Measurements from ENCODE around the gene MT3. TPM values are rescaled to one million over a fixed set of nuclear protein-coding genes. Genes with fewer than 3 reads are reported as not detected.

MT3 gene
- total RNA-seq, 1 experiment from 2014 or later, result 0.77 TPM

DNA sequence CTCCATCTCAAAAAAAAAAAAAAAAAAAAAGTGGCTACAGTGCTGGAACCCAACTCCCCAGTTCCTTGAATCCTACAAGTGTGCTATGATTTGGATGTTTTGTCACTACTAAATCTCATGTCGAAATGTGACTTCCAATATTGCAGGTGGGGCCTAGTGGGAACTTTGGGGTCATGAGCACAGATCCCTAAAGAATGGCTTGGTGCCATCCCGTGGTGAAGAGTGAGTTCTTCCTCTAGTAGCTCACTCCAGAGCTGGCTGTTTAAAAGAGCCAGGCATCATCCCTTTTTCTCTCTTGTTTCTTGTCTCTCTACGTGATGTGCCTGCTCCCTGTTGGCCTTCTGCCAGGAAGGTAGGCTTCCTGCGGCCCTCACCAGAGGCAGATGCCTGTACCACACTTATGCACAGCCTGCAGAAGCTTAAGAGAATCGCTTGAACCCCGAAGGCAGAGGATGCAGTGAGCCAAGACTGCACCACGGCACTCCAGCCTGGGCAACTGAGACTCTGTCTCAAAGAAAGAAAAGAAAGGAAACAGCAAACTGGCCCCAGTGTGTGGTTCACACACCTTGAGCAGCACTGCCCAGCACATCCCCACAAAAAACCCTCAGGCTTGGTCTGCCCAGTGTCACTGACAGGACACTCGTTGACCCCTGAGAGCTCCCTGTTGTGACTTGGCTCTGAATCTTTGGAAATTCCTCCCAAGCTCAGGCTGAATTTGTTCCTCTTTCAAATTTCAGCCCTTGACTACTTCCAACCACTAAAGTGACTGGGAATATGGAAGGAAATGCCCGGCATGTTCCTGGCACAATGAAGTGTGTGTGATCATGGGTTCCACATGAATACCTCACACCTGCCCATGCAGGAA is 39.4 kb downstream of the MT3 start:
- Mint-ChIP-seq H3K9me3 (no peaks in the 10 kb centered on the region), H3K27me3 (ENCODE audit: low read depth) (peaks cover 98% of the 10 kb centered on the region), H3K4me1 (peaks cover 34% of the 10 kb centered on the region), H3K27ac (no peak overlapping the region), H3K4me3 (no peak overlapping the region), H3K36me3 (0 out of 2 replicates have a peak, but pooled peaks cover 2% of the 10 kb centered on the region)
- ATAC-seq (no peak), DNase-seq (ENCODE audit: low spot score) (no peak)
- ChIA-PET CTCF (interaction anchor here (0.7 to 2.2 kb wide), 6 partner anchors 10 to 73 kb away, joined by 4 to 10 read pairs (median 6); partner anchors contain the start of gene MT2A), POLR2A (interaction anchor here (4.9 kb wide), 1 partner anchor 19 kb away, joined by 68 read pairs; the partner anchor contains the start of gene MT2A)
- TF ChIP-seq NR3C1 (CRISPR knock-in tag; conservative IDR thresholded peaks at IDR 0.05; ENCODE audit: low read depth), result no peak
- no peak for TF ChIP-seq JAZF1 (CRISPR knock-in tag; IDR thresholded peaks at IDR 0.05)
- TF ChIP-seq RORB (CRISPR knock-in tag; IDR thresholded peaks at IDR 0.05), result no peak
- no peak for TF ChIP-seq ZNF232 (CRISPR knock-in tag; IDR thresholded peaks at IDR 0.05)
- TF ChIP-seq TEAD1 (CRISPR knock-in tag; IDR thresholded peaks at IDR 0.05), result no peak
- TF ChIP-seq, protein P1, sequence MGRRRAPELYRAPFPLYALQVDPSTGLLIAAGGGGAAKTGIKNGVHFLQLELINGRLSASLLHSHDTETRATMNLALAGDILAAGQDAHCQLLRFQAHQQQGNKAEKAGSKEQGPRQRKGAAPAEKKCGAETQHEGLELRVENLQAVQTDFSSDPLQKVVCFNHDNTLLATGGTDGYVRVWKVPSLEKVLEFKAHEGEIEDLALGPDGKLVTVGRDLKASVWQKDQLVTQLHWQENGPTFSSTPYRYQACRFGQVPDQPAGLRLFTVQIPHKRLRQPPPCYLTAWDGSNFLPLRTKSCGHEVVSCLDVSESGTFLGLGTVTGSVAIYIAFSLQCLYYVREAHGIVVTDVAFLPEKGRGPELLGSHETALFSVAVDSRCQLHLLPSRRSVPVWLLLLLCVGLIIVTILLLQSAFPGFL (CRISPR knock-in tag; IDR thresholded peaks at IDR 0.05; ENCODE audit: borderline replicate concordance), result no peak
- no peak for TF ChIP-seq FOXP1 (CRISPR knock-in tag; IDR thresholded peaks at IDR 0.05; ENCODE audit: borderline replicate concordance)

DNA sequence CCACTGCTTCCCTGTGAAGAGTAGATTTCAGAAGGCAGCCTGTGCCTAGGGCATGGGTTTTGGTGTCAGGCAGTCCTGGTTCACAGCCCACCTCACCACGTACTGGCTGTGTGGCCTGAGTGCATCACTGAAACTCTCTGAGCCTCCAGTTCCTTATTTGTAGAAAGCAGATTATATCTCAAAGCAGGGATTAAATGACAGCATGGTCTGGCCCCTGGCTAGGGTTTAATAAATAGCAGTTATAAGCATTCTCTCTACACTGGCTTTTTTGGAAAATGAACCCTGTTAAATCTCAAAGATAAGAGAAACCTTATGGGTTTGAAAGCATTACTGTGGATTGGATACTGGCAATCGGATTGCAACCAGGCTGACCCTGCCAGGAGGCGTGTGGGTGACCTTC is 40.2 kb downstream of the MT3 start:
- no peak for ATAC-seq
- ChIA-PET POLR2A (no interaction called here), CTCF (interaction anchor here (2.2 kb wide), 1 partner anchor 29 kb away, joined by 10 read pairs; no protein-coding TSS in a partner anchor)
- peaks cover 3% of the 10 kb centered on the region; the same call in 1 of the 2 replicates for H3K36me3 Mint-ChIP-seq
- H3K27ac Mint-ChIP-seq, result no peak overlapping the region
- H3K27me3 Mint-ChIP-seq (ENCODE audit: low read depth), result peaks cover 100% of the 10 kb centered on the region
- no peak for DNase-seq (ENCODE audit: low spot score)
- TF ChIP-seq, protein P2, sequence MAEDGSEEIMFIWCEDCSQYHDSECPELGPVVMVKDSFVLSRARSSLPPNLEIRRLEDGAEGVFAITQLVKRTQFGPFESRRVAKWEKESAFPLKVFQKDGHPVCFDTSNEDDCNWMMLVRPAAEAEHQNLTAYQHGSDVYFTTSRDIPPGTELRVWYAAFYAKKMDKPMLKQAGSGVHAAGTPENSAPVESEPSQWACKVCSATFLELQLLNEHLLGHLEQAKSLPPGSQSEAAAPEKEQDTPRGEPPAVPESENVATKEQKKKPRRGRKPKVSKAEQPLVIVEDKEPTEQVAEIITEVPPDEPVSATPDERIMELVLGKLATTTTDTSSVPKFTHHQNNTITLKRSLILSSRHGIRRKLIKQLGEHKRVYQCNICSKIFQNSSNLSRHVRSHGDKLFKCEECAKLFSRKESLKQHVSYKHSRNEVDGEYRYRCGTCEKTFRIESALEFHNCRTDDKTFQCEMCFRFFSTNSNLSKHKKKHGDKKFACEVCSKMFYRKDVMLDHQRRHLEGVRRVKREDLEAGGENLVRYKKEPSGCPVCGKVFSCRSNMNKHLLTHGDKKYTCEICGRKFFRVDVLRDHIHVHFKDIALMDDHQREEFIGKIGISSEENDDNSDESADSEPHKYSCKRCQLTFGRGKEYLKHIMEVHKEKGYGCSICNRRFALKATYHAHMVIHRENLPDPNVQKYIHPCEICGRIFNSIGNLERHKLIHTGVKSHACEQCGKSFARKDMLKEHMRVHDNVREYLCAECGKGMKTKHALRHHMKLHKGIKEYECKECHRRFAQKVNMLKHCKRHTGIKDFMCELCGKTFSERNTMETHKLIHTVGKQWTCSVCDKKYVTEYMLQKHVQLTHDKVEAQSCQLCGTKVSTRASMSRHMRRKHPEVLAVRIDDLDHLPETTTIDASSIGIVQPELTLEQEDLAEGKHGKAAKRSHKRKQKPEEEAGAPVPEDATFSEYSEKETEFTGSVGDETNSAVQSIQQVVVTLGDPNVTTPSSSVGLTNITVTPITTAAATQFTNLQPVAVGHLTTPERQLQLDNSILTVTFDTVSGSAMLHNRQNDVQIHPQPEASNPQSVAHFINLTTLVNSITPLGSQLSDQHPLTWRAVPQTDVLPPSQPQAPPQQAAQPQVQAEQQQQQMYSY (CRISPR knock-in tag; IDR thresholded peaks at IDR 0.05), result no peak
- no peak for TF ChIP-seq CBFB (CRISPR knock-in tag; IDR thresholded peaks at IDR 0.05; ENCODE audit: low read depth)
- no peak for TF ChIP-seq CREM (CRISPR knock-in tag; IDR thresholded peaks at IDR 0.05)
- no peak for TF ChIP-seq FOXJ3 (CRISPR knock-in tag; IDR thresholded peaks at IDR 0.05; ENCODE audit: borderline replicate concordance)
- TF ChIP-seq, protein P3, sequence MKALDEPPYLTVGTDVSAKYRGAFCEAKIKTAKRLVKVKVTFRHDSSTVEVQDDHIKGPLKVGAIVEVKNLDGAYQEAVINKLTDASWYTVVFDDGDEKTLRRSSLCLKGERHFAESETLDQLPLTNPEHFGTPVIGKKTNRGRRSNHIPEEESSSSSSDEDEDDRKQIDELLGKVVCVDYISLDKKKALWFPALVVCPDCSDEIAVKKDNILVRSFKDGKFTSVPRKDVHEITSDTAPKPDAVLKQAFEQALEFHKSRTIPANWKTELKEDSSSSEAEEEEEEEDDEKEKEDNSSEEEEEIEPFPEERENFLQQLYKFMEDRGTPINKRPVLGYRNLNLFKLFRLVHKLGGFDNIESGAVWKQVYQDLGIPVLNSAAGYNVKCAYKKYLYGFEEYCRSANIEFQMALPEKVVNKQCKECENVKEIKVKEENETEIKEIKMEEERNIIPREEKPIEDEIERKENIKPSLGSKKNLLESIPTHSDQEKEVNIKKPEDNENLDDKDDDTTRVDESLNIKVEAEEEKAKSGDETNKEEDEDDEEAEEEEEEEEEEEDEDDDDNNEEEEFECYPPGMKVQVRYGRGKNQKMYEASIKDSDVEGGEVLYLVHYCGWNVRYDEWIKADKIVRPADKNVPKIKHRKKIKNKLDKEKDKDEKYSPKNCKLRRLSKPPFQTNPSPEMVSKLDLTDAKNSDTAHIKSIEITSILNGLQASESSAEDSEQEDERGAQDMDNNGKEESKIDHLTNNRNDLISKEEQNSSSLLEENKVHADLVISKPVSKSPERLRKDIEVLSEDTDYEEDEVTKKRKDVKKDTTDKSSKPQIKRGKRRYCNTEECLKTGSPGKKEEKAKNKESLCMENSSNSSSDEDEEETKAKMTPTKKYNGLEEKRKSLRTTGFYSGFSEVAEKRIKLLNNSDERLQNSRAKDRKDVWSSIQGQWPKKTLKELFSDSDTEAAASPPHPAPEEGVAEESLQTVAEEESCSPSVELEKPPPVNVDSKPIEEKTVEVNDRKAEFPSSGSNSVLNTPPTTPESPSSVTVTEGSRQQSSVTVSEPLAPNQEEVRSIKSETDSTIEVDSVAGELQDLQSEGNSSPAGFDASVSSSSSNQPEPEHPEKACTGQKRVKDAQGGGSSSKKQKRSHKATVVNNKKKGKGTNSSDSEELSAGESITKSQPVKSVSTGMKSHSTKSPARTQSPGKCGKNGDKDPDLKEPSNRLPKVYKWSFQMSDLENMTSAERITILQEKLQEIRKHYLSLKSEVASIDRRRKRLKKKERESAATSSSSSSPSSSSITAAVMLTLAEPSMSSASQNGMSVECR (CRISPR knock-in tag; IDR thresholded peaks at IDR 0.05; ENCODE audit: borderline replicate concordance), result no peak
- no peak for TF ChIP-seq SMAD3 (CRISPR knock-in tag; IDR thresholded peaks at IDR 0.05; ENCODE audit: borderline replicate concordance)
- no peak for TF ChIP-seq EMX1 (CRISPR knock-in tag; IDR thresholded peaks at IDR 0.05)
- no peak for TF ChIP-seq ATF1 (CRISPR knock-in tag; IDR thresholded peaks at IDR 0.05)
- no peak for TF ChIP-seq PRRX2 (CRISPR knock-in tag; IDR thresholded peaks at IDR 0.05)
- no peak for TF ChIP-seq FOXP1 (CRISPR knock-in tag; IDR thresholded peaks at IDR 0.05; ENCODE audit: borderline replicate concordance)
- TF ChIP-seq SOX15 (CRISPR knock-in tag; IDR thresholded peaks at IDR 0.05), result no peak
- TF ChIP-seq GTF2I (CRISPR knock-in tag; conservative IDR thresholded peaks at IDR 0.05), result no peak
- no peak overlapping the region for H3K4me3 Mint-ChIP-seq
- H3K4me1 Mint-ChIP-seq, result peaks cover 34% of the 10 kb centered on the region
- no peaks in the 10 kb centered on the region for H3K9me3 Mint-ChIP-seq
